Psoas muscle (tissue), 8 donors: ENCODE results near the gene CLTCL1. TPM values are rescaled to one million over a fixed set of nuclear protein-coding genes. Genes with fewer than 3 reads are reported as not detected.

ENCODE experiments used
- ATAC-seq, 4 donors: fragments of 200-7000 bp; cut with Tn5 transposase; one replicate each; pipeline ENCODE4 v1.9.1; 2020; ENCODE audit warnings: moderate library complexity in 3 of 4, mild to moderate bottlenecking in 2 of 4
- DNase-seq, 2 donors: peaks; one replicate each; pipeline ENCODE4 v3.0.0-alpha.2; 2020
- H3K27ac ChIP-seq: fragments of 200-600 bp; one replicate; pipeline ENCODE4 v1.8.0; 2022
- H3K27me3 ChIP-seq, 3 donors: fragments of 200-600 bp in 1 of 3; one replicate each; pipeline versions ENCODE4 v1.6.1 to v1.8.0; 2013 to 2022; ENCODE audit warnings: low read length in 2 of 3, mild to moderate bottlenecking in 2 of 3, moderate library complexity in 1 of 3; ENCODE audit not compliant: insufficient read depth in 3 of 3
- H3K36me3 ChIP-seq, 2 donors: fragments of 200-600 bp in 1 of 2; one replicate each; pipeline versions ENCODE4 v1.6.1 to v1.8.0; 2013 to 2022; ENCODE audit warnings: low read depth in 1 of 2, mild to moderate bottlenecking in 1 of 2, moderate library complexity in 1 of 2; ENCODE audit not compliant: insufficient read depth in 1 of 2
- H3K4me1 ChIP-seq: fragments of 200-600 bp; one replicate; pipeline ENCODE4 v1.8.0; 2022
- H3K4me3 ChIP-seq: fragments of 200-600 bp; one replicate; pipeline ENCODE4 v1.8.0; 2022; ENCODE audit warnings: mild to moderate bottlenecking
- H3K9me3 ChIP-seq: fragments of 200-600 bp; one replicate; pipeline ENCODE4 v1.8.0; 2022
- CTCF ChIP-seq: fragments of 200-600 bp; IDR thresholded peaks from one replicate; pipeline ENCODE4 v1.8.0; 2022; ENCODE audit warnings: antibody characterized with exemption
- WGBS, 3 donors: extraction: QIAGEN DNeasy Blood & Tissue Kit; methylation state at CpG; one replicate each; pipeline versions ENCODE4 v1.1.6 to v1.1.7; 2013; 5-methylcytosine and 5-hydroxymethylcytosine counted together
- intact Hi-C, 2 donors: fragments of 100-400 bp; cut with DNase I; formaldehyde crosslinking; loops; one replicate each; pipeline versions ENCODE4 v1.11.0 to v1.14.2; 2022
- polyA plus RNA-seq, 3 donors: library from polyadenylated mRNA; stranded (reverse); fragments of 200-250 nt; gene quantifications; one replicate each; pipeline ENCODE4 v1.2.3, GENCODE V29; 2013
- total RNA-seq, 4 donors: library from RNA; stranded (reverse); fragmentation: NEBNext Ultra II Directional in 2 of 4; extraction: Animal tissue kit (Norgen Biotek cat#: 25700) in 2 of 4; gene quantifications; one replicate each; pipeline versions ENCODE4 v1.2.1 to v1.2.4, GENCODE V29; 2021 to 2023
- donor health status: healthy with polysubstance abuse.
- donor health status: DM: no; HTN: no; CAD: no; lungs with moderate emphysema.
- donor health status: Bipolar disorder and iron deficiency.
- donor health status: healthy.
- donor health status: DM: yes; HTN: yes; CAD: no.
- donor health status: DM: no; HTN: no; CAD: no.
- donor health status: DM: no; HTN: no; CAD: no.
- donor health status: DM: yes; HTN: yes; CAD: no.

The CLTCL1 gene
- total and polyA plus RNA-seq, 7 donors = 16.8 to 253 (median 92.6) TPM

- Histone ChIP-seq H3K27me3 (no peaks in the 10 kb centered on the region), H3K9me3 (no peaks in the 10 kb centered on the region), H3K27ac (no peak overlapping the region), H3K36me3 (peaks cover 0 to 100% of the 10 kb centered on the region in 2 donors), H3K4me1 (peaks cover 5% of the 10 kb centered on the region), H3K4me3 (no peak overlapping the region)
- no peak for DNase-seq
- WGBS, 3 donors = 95 to 96% (median 96%) methylated on average over 14 of the region's 14 CpGs
- no peak for TF ChIP-seq CTCF
- intact Hi-C loops = no loop called here
- no peak for ATAC-seq
Measured at GRCh38 chr22:19210188-19210587, 81.3 kb downstream of the CLTCL1 start.

GRCh38 chr22:19208287-19208847, 83.2 kb downstream of the CLTCL1 start:
- ATAC-seq = no peak
- WGBS, 3 donors = 67 to 74% (median 71%) methylated on average over 4 of the region's 4 CpGs
- no peak for TF ChIP-seq CTCF
- intact Hi-C loops = no loop called here
- H3K4me3 ChIP-seq = no peak overlapping the region
- H3K27ac ChIP-seq = no peak overlapping the region
- no peak for DNase-seq
- peaks cover 0 to 99% of the 10 kb centered on the region in 2 donors for H3K36me3 ChIP-seq
- no peaks in the 10 kb centered on the region for H3K4me1 ChIP-seq
- H3K9me3 ChIP-seq = no peaks in the 10 kb centered on the region
- H3K27me3 ChIP-seq = no peaks in the 10 kb centered on the region

GRCh38 chr22:19207884-19208283, 83.6 kb downstream of the CLTCL1 start:
- intact Hi-C loops = no loop called here
- WGBS, 3 donors = 71 to 85% (median 78%) methylated on average over 5 of the region's 5 CpGs
- Histone ChIP-seq H3K27me3 (no peaks in the 10 kb centered on the region), H3K4me1 (no peaks in the 10 kb centered on the region), H3K4me3 (no peak overlapping the region), H3K27ac (no peak overlapping the region), H3K36me3 (peaks cover 0 to 99% of the 10 kb centered on the region in 2 donors), H3K9me3 (no peaks in the 10 kb centered on the region)
- ATAC-seq = no peak
- DNase-seq = peak in 1 of 2 donors; percentile 3
- no peak for TF ChIP-seq CTCF

GRCh38 chr22:19207401-19207808, 84.1 kb downstream of the CLTCL1 start:
- Histone ChIP-seq H3K4me3 (no peak overlapping the region), H3K27me3 (no peaks in the 10 kb centered on the region), H3K36me3 (peaks cover 0 to 98% of the 10 kb centered on the region in 2 donors), H3K27ac (no peak overlapping the region), H3K9me3 (no peaks in the 10 kb centered on the region), H3K4me1 (no peaks in the 10 kb centered on the region)
- intact Hi-C loops = no loop called here
- no peak for ATAC-seq
- WGBS, 3 donors = 75 to 80% (median 78%) methylated on average over 9 of the region's 9 CpGs
- no peak for TF ChIP-seq CTCF
- peak in 1 of 2 donors; percentile 24 for DNase-seq

- Histone ChIP-seq H3K4me1 (no peaks in the 10 kb centered on the region), H3K27me3 (no peaks in the 10 kb centered on the region), H3K27ac (no peak overlapping the region), H3K36me3 (peaks cover 0 to 96% of the 10 kb centered on the region in 2 donors), H3K4me3 (no peak overlapping the region), H3K9me3 (no peaks in the 10 kb centered on the region)
- intact Hi-C loops = no loop called here
- no peak for TF ChIP-seq CTCF
- WGBS, 3 donors = 93 to 97% (median 93%) methylated on average over 6 of the region's 6 CpGs
- DNase-seq (peak in 1 of 2 donors; percentile 12), ATAC-seq (no peak)
Measured at GRCh38 chr22:19206287-19206686, 85.2 kb downstream of the CLTCL1 start.
